GM19328 (cell line): ENCODE data around the gene MKNK1.

Experiments
- ATAC-seq: cut with Tn5 transposase; IDR thresholded peaks from one replicate; pipeline ENCODE4 v1.9.1; 2021; ENCODE audit warnings: mild to moderate bottlenecking, moderate library complexity; ENCODE audit not compliant: unreplicated experiment

The MKNK1 gene

GRCh38 chr1:46568461-46568891, 35.6 kb downstream of the MKNK1 start:
- no peak for ATAC-seq

DNA sequence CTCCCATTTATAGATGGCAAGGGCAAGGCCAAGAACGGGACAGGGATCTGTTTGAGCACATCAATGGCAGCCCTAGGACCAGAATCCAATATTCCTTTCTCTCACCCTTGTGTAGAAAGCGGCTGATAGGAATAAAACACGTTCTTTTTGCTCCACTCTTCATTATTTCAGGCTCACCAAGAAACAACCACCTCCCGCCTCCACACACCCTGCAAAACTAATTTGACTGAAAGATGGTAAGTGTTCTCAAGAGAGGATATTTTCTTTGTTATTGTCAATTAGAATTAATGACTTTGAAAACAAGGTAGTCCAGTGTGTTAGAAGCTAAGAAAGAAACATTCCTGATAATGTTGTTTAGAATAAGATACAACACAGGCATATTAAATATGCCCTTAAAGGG, 40.7 kb downstream of the MKNK1 start:
- no peak for ATAC-seq

DNA sequence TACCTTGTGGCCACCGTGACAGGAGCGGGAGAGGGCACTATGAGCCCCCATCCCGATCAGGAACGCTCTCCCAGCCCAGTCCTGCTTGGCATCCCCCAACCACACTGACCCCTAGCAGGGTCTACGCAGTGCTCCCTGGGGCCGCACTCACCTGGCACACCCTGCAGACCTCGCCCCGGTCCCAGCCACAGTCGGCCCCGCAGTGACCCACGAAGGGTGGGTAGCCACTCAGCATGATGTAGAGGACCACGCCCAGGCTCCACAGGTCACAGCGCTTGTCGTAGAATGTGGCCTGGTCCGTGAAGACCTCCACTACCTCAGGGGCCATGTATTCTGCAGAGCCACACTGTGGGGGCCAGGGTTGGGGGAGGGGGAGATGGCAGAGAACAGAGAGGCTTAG, 41.6 kb downstream of the MKNK1 start:
- no peak for ATAC-seq

DNA sequence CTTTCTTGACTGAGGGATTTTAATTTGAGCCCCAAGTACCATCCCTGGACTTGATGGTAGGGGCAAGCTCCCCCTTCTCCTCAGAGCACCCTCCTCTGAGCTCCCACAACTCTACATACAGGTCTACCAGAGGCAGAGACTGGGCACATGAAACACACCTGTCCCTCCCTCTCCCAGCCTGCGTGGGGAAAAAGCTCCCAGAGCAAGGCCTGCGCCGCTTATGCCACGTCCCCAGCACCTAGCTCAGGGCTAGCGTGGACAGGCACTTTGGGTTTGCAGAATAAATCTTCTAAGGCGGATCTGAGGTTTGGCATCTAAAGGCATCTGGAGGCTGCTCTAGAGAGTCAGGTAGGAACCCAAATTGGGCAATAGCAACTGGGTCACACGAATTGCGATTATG, 45.1 kb downstream of the MKNK1 start:
- ATAC-seq, result no peak

DNA sequence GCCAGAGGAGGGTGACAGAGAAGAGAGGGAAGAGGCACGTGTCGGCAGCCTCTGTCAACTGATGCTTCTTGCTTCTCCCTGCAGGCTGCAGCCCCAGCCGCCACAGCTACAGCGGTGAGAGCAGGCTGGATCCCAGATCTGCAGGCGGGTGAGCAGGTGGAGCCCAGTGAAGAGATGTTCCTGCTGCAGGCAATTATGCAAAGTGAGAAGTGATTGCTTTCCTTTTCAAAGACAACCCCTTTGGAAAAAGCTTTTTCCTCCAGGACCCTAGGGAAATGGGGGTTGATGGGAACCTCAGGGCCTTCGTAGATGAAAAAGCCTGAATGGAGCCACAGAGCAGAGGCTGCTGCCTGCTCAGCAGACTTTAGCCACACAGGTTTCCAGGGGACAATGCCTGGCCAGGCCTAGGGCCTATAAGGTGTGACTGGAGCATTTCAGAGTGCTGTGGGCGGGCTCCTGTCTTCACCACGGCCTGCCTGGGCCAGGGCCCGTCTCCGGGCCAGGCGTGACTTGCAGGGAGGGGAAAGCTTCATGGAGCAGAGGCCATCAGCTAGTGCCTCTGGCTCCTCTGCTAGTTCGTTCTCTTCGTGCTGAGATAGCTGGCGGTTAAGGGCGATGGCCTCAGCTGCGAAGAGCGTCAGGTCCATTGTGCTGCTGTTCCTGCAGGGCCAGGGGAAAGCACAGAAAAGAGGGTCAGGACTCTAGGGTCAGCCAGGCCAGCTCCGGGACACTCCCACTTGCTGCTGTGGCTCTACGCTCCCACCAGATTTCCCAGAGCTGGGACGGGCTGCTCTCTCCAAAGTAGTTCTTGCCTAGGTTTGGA, 45.7 kb downstream of the MKNK1 start:
- ATAC-seq, result no peak

GRCh38 chr1:46557403-46557802, 46.7 kb downstream of the MKNK1 start:
- no peak for ATAC-seq

- no peak for ATAC-seq
These were observed 47.2 kb downstream of the MKNK1 start for GRCh38 chr1:46556822-46557221.

DNA sequence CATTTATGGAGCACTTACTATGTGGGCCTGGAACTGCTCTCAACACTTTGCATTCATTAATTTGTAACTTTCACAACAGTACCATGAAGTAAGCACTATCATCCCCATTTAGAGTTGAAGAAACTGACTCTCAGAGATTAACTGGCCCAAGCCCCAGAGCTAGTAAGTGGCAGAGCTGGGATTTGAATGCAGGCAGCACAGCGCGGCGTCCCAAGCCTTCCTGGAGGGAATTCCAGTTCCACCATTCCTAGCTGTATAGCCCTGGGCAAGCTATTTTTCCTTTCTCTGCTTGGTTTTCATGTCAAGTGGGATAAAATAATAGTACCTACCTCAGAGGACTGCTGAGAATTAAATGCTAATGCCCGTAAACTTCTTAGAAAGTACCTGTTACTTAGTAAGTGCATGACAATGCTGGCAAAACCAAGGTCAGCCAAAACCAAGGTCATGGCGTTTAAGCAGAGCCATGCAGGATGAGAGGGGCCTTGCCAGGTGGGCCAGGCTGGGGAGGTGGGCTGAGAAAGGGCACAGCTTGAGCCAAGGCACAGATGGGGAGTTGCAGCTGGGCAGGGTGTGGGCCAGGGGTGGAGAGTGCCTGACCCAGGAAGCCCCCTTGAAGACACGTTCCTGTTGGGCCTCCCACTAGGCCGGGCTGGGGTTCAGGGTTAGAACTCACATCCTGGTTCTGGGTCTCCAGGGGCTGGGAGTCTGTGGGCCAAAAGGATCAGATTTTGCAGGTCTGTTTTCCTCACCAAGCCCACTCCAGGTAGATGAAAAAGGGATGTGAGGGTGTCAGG, 48.0 kb downstream of the MKNK1 start:
- ATAC-seq, result no peak

- ATAC-seq, result no peak
These were observed 49.3 kb downstream of the MKNK1 start for GRCh38 chr1:46554597-46555381.

DNA sequence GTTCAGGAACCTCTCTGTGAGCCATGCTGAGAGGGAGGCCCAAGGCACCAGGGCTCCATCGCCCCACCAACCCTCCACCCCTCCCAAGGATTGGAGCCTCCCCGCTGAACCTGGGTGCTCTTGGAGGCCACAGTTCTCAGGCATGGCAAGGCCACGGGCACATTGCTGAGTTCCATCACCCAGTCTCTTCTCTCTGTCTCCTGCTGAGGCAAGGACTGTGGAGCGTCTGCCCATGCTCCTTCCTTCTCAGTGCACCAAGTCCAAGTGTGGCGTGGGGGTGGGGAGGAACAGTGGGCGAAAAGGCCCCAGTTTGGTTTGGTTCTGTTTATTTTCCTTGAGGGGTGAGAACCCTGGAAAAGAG, 49.9 kb downstream of the MKNK1 start:
- ATAC-seq, result no peak

- ATAC-seq, result no peak
These were observed 50.6 kb downstream of the MKNK1 start for GRCh38 chr1:46553506-46553905.

GRCh38 chr1:46552357-46553237, 51.5 kb downstream of the MKNK1 start:
- ATAC-seq, result no peak

GRCh38 chr1:46551597-46552095, 52.4 kb downstream of the MKNK1 start, which contains the start of gene KNCN:
Gene KNCN (minus strand): TSS chr1:46551647. CDS start chr1:46551215, 432 bp downstream.
- no peak for ATAC-seq

- no peak for ATAC-seq
These were observed 53.3 kb downstream of the MKNK1 start for GRCh38 chr1:46550751-46551231.

GRCh38 chr1:46549697-46550681, 54.1 kb downstream of the MKNK1 start:
- ATAC-seq, result no peak

DNA sequence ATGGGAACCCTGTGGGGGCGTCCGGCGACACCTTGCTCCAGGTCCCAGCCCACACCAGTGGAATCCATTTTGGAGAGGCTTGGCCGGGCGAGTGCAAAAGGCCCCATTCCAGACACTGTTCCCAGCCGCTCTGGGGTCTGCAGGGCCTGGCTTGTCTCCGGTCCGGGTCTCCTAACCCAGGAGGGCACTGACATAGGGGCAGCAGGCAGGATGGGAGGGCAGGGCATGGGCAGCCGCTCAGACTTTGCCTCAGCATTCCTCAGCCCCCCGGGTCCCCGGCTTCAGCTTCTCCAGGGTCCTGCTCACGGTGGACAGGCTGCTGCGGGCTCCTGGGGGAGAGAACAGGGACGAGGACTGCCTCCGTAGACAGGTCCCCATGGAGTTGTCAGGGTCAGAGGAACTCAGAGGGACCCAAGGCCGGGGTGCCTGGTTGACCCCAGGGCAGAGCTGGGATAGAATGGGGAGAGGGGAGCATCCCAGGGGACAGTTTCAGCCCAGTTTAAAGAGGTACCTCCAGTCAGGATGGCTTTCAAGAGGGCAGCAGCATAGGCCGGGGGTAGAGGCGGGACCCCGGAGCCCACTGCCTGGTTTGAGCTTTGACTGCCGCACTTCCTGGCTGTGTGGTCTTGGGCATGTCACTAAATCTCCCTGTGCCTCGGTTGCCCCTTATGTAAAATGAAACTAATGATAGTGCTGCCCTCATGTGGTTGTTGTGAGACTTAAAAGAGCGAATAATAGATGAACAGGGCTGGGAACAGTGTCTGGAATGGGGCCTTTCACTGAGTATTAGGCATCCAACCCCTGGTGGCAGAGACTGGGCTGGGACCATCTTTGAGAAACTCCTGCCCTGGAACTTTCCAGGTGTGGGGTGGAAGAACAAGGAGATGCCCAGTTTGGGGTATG, 56.3 kb downstream of the MKNK1 start:
- ATAC-seq, result no peak

GRCh38 chr1:46546210-46546609, 57.9 kb downstream of the MKNK1 start:
- ATAC-seq, result no peak

GRCh38 chr1:46545784-46546183, 58.3 kb downstream of the MKNK1 start:
- ATAC-seq, result no peak
